SK-N-SH (cell line): ENCODE data around the gene SLAIN1. TPM values are rescaled to one million over a fixed set of nuclear protein-coding genes. Genes with fewer than 3 reads are reported as not detected.

ENCODE experiments used
- CTCF ChIA-PET: fragments of 300-600, 350-600 bp; formaldehyde crosslinking; extraction: SDS; loops from one replicate; lab custom pipeline; 2021; lab: Yijun Ruan, JAX
- POLR2A ChIA-PET: fragments of 350-600 bp; sonication (Branson Sonifier 250); formaldehyde crosslinking; extraction: SDS; loops from one replicate; lab custom pipeline; 2020; ENCODE audit warnings: antibody characterized with exemption, inconsistent platforms; lab: Yijun Ruan, JAX
- DNase-seq: peaks from one replicate; pipeline ENCODE4 v3.0.0; 2012
- H2AFZ ChIP-seq: fragments of 200-600 bp; sonication (generic); 2 replicates; pipeline ENCODE4 v1.8.1; 2016; ENCODE audit warnings: antibody characterized with exemption, mild to moderate bottlenecking, low read depth
- H3F3A ChIP-seq: fragments of 200-600 bp; sonication (generic); replicated peaks from 2 replicates; pipeline ENCODE3; 2016; ENCODE audit warnings: antibody characterized with exemption, mild to moderate bottlenecking; ENCODE audit not compliant: insufficient read depth
- H3K27ac ChIP-seq, 2 experiments: fragments of 200-500 bp in 1 of 2; fragments of 200-600 bp in 1 of 2; sonication (Bioruptor generic) in 1 of 2; sonication (generic), shearing (Covaris generic) in 1 of 2; 2 replicates each; pipeline versions ENCODE4 v1.5.1 to v1.6.1; 2014 to 2016; ENCODE audit warnings: low read depth in 2 of 2, inconsistent platforms in 1 of 2, low read length in 1 of 2, mild to moderate bottlenecking in 1 of 2, mixed read lengths in 1 of 2
- H3K27me3 ChIP-seq: fragments of 200-600 bp; sonication (generic), shearing (Covaris generic); 2 replicates; pipeline ENCODE4 v1.6.1; 2016; ENCODE audit warnings: mixed run types; ENCODE audit not compliant: insufficient read depth
- H3K36me3 ChIP-seq, 2 experiments: fragments of 200-500 bp in 1 of 2; fragments of 200-600 bp in 1 of 2; sonication (Bioruptor generic) in 1 of 2; sonication (generic) in 1 of 2; replicated peaks in 1 of 2; 2 replicates each; pipeline versions ENCODE3 to v1.5.1; 2014 to 2016; ENCODE audit warnings: low read length in 1 of 2, mild to moderate bottlenecking in 1 of 2; ENCODE audit not compliant: insufficient read depth in 2 of 2, control insufficient read depth in 1 of 2
- H3K4me1 ChIP-seq, 2 experiments: fragments of 200-500 bp in 1 of 2; fragments of 200-600 bp in 1 of 2; sonication (Bioruptor generic) in 1 of 2; sonication (generic), shearing (Covaris generic) in 1 of 2; 2 replicates each; pipeline versions ENCODE4 v1.5.1 to v1.6.1; 2014 to 2016; ENCODE audit warnings: low read depth in 1 of 2, low read length in 1 of 2, mixed run types in 1 of 2; ENCODE audit not compliant: insufficient read depth in 2 of 2, control insufficient read depth in 1 of 2
- H3K4me2 ChIP-seq: fragments of 200-600 bp; sonication (generic), shearing (Covaris generic); 2 replicates; pipeline ENCODE4 v1.6.1; 2017; ENCODE audit warnings: mixed run types
- H3K4me3 ChIP-seq, 2 experiments: fragments of 200-500 bp in 1 of 2; fragments of 200-600 bp in 1 of 2; sonication (Bioruptor generic) in 1 of 2; sonication (generic), shearing (Covaris generic) in 1 of 2; 2 replicates each; pipeline versions ENCODE4 v1.5.1 to v1.8.1; 2014 to 2016; ENCODE audit warnings: low read depth in 2 of 2, inconsistent platforms in 1 of 2, low read length in 1 of 2, mild to moderate bottlenecking in 1 of 2, mixed read lengths in 1 of 2, moderate library complexity in 1 of 2
- H3K79me2 ChIP-seq: fragments of 200-600 bp; sonication (generic); 2 replicates; pipeline ENCODE4 v1.8.1; 2017; ENCODE audit warnings: mild to moderate bottlenecking; ENCODE audit not compliant: insufficient read depth
- H3K9ac ChIP-seq: fragments of 200-600 bp; sonication (generic); 2 replicates; pipeline ENCODE4 v1.6.1; 2017; ENCODE audit warnings: mixed run types
- H3K9me2 ChIP-seq: fragments of 200-600 bp; sonication (generic); 2 replicates; pipeline ENCODE4 v1.6.1; 2017; ENCODE audit warnings: mixed run types
- H3K9me3 ChIP-seq: fragments of 200-600 bp; sonication (generic); 2 replicates; pipeline ENCODE4 v1.6.1; 2017; ENCODE audit warnings: mixed run types, mild to moderate bottlenecking, moderate library complexity
- H4K20me1 ChIP-seq: fragments of 200-600 bp; sonication (generic); 2 replicates; pipeline ENCODE4 v1.6.1; 2017; ENCODE audit warnings: mild to moderate bottlenecking, mixed run types; ENCODE audit not compliant: insufficient read depth
- CHD2 ChIP-seq: fragments of 150-350 bp; IDR thresholded peaks from 2 replicates; pipeline ENCODE4 v1.6.1; 2018; ENCODE audit warnings: low read length; ENCODE audit not compliant: partially characterized antibody
- EP300 ChIP-seq, 2 experiments: IDR thresholded peaks; 2 replicates each; pipeline versions ENCODE4 v1.4.0 to v1.6.1; 2012; ENCODE audit warnings: borderline replicate concordance in 1 of 2, low read depth in 1 of 2, low read length in 1 of 2
- FOSL2 ChIP-seq: IDR thresholded peaks from 2 replicates; pipeline ENCODE4 v1.4.0; 2012; ENCODE audit warnings: low read depth, mild to moderate bottlenecking, moderate library complexity, borderline replicate concordance
- FOXJ3 ChIP-seq: sonication (generic); formaldehyde crosslinking; IDR thresholded peaks from 2 replicates; pipeline ENCODE4 v1.5.1; 2020; ENCODE audit warnings: mild to moderate bottlenecking, missing genetic modification reagents
- GATA2 ChIP-seq: sonication (generic); formaldehyde crosslinking; IDR thresholded peaks from 2 replicates; pipeline ENCODE4 v1.5.0; 2020; ENCODE audit warnings: mild to moderate bottlenecking, missing genetic modification reagents
- JUND ChIP-seq: IDR thresholded peaks from 2 replicates; pipeline ENCODE4 v1.4.0; 2012
- MEF2A ChIP-seq: IDR thresholded peaks from 2 replicates; pipeline ENCODE4 v1.4.0; 2012; ENCODE audit warnings: low read depth, borderline replicate concordance
- NRF1 ChIP-seq: IDR thresholded peaks from 2 replicates; pipeline ENCODE4 v1.6.1; 2012; ENCODE audit warnings: low read depth, mild to moderate bottlenecking, low read length
- POLR2AphosphoS5 ChIP-seq: IDR thresholded peaks from 2 replicates; pipeline ENCODE4 v1.6.1; 2012; ENCODE audit warnings: low read depth, low read length
- RAD21 ChIP-seq: IDR thresholded peaks from 2 replicates; pipeline ENCODE4 v1.6.1; 2012; ENCODE audit warnings: mild to moderate bottlenecking, low read length
- RCOR1 ChIP-seq: fragments of 150-350 bp; IDR thresholded peaks from 2 replicates; pipeline ENCODE4 v1.6.1; 2017; ENCODE audit warnings: antibody characterized with exemption, low read length
- RFX5 ChIP-seq: IDR thresholded peaks from 2 replicates; pipeline ENCODE4 v1.6.1; 2012; ENCODE audit warnings: mild to moderate bottlenecking, improper control_type of control experiment, low read length
- RXRA ChIP-seq: IDR thresholded peaks from 2 replicates; pipeline ENCODE4 v1.4.0; 2012; ENCODE audit warnings: low read depth, mild to moderate bottlenecking, borderline replicate concordance
- SIN3A ChIP-seq: IDR thresholded peaks from 2 replicates; pipeline ENCODE4 v1.6.1; 2012; ENCODE audit warnings: low read depth, mild to moderate bottlenecking, low read length, moderate library complexity, borderline replicate concordance
- SMC3 ChIP-seq: IDR thresholded peaks from 2 replicates; pipeline ENCODE4 v1.6.1; 2012; ENCODE audit warnings: low read depth, low read length, improper control_type of control experiment
- TAF1 ChIP-seq: IDR thresholded peaks from 2 replicates; pipeline ENCODE4 v1.6.1; 2012; ENCODE audit warnings: low read depth, mild to moderate bottlenecking, low read length, moderate library complexity, borderline replicate concordance
- TCF12 ChIP-seq: IDR thresholded peaks from 2 replicates; pipeline ENCODE4 v1.4.0; 2012
- TEAD4 ChIP-seq: IDR thresholded peaks from 2 replicates; pipeline ENCODE4 v1.4.0; 2012; ENCODE audit warnings: mild to moderate bottlenecking, borderline replicate concordance; ENCODE audit not compliant: insufficient read depth
- WGBS: methylation state at CpG from one replicate; pipeline ENCODE4 v1.1.6; 2017; ENCODE audit warnings: low lambda C conversion rate; 5-methylcytosine and 5-hydroxymethylcytosine counted together
- polyA plus RNA-seq, 3 experiments: library from polyadenylated mRNA; depleted of rRNA; stranded (reverse); fragments of >200 nt; gene quantifications; 2 replicates each; pipeline ENCODE4 v1.2.3, GENCODE V29; 2012
- TF ChIP-seq, protein P1 (sequence below): IDR thresholded peaks from 2 replicates; pipeline ENCODE4 v1.4.0; 2012; ENCODE audit warnings: low read depth, borderline replicate concordance
- TF ChIP-seq, protein P2 (sequence below): fragments of 200-600 bp; sonication (generic); IDR thresholded peaks from 2 replicates; pipeline ENCODE4 v1.6.1; 2017; ENCODE audit warnings: antibody characterized with exemption, mild to moderate bottlenecking, moderate library complexity

Gene SLAIN1
- polyA plus RNA-seq, 1 of the 3 experiments (the other 2 are of a cell fraction), result 1.6 TPM

DNA sequence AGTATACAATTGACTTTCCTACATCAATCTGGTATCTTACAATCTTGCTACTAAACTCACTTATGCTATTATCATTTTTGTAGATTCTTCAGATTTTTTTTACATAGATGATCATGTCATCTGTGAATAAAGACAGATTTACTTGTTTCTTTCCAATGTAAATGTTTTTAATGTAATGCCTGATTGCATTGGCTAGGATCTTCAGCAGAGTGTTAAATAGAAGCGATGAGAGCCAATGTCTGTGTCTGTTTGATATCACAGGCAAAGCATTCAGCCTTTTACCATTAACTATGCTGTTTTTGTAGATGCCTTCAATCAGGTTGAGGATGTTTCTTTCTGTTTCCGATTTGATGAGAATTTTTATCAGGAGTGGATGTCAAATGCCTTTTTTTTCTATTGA lies 19.2 kb downstream of the SLAIN1 start:
- 62% methylated on average over 2 of the region's 2 CpGs for WGBS
- Histone ChIP-seq H2AFZ (no peak overlapping the region), H3K4me1 (no peaks in the 10 kb centered on the region), H3K36me3 (no peaks in the 10 kb centered on the region), H3F3A (no peaks in the 10 kb centered on the region), H3K4me3 (no peak overlapping the region), H4K20me1 (no peaks in the 10 kb centered on the region), H3K27ac (no peak overlapping the region), H3K9ac (no peak overlapping the region), H3K9me3 (no peaks in the 10 kb centered on the region), H3K4me2 (no peak overlapping the region), H3K27me3 (no peaks in the 10 kb centered on the region)
- ChIA-PET CTCF (no interaction called here), POLR2A (no interaction called here)
- DNase-seq, result no peak
- TF ChIP-seq JUND (no peak), FOXJ3 (CRISPR knock-in tag) (no peak), RAD21 (no peak), TAF1 (no peak), RCOR1 (no peak), RXRA (no peak), EP300 (IDR thresholded peaks at IDR 0.05; ENCODE audit: borderline replicate concordance in 1 of 2, low read depth in 1 of 2, low read length in 1 of 2) (no peak), GATA2 (CRISPR knock-in tag) (no peak), SMC3 (no peak), NRF1 (no peak), FOSL2 (no peak), TCF12 (no peak), RFX5 (no peak), SIN3A (no peak), CHD2 (no peak), POLR2AphosphoS5 (no peak), TEAD4 (no peak), MEF2A (no peak)
- TF ChIP-seq, protein P1, sequence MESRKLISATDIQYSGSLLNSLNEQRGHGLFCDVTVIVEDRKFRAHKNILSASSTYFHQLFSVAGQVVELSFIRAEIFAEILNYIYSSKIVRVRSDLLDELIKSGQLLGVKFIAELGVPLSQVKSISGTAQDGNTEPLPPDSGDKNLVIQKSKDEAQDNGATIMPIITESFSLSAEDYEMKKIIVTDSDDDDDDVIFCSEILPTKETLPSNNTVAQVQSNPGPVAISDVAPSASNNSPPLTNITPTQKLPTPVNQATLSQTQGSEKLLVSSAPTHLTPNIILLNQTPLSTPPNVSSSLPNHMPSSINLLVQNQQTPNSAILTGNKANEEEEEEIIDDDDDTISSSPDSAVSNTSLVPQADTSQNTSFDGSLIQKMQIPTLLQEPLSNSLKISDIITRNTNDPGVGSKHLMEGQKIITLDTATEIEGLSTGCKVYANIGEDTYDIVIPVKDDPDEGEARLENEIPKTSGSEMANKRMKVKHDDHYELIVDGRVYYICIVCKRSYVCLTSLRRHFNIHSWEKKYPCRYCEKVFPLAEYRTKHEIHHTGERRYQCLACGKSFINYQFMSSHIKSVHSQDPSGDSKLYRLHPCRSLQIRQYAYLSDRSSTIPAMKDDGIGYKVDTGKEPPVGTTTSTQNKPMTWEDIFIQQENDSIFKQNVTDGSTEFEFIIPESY, result no peak
- TF ChIP-seq, protein P2, sequence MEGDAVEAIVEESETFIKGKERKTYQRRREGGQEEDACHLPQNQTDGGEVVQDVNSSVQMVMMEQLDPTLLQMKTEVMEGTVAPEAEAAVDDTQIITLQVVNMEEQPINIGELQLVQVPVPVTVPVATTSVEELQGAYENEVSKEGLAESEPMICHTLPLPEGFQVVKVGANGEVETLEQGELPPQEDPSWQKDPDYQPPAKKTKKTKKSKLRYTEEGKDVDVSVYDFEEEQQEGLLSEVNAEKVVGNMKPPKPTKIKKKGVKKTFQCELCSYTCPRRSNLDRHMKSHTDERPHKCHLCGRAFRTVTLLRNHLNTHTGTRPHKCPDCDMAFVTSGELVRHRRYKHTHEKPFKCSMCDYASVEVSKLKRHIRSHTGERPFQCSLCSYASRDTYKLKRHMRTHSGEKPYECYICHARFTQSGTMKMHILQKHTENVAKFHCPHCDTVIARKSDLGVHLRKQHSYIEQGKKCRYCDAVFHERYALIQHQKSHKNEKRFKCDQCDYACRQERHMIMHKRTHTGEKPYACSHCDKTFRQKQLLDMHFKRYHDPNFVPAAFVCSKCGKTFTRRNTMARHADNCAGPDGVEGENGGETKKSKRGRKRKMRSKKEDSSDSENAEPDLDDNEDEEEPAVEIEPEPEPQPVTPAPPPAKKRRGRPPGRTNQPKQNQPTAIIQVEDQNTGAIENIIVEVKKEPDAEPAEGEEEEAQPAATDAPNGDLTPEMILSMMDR, result no peak
- TF ChIP-seq, all 33 proteins: peak for 0
- H3K9me2 ChIP-seq, result no peaks in the 10 kb centered on the region
- no peaks in the 10 kb centered on the region for H3K79me2 ChIP-seq
